HG03095 (cell line): ENCODE data around the gene ODAD4.

Experiments
- ATAC-seq: cut with Tn5 transposase; IDR thresholded peaks from one replicate; pipeline ENCODE4 v1.9.1; 2021; ENCODE audit warnings: moderate library complexity; ENCODE audit not compliant: unreplicated experiment

The ODAD4 gene

GRCh38 chr17:41930009-41930832, at the start of gene ODAD4:
TSS of gene ODAD4 (plus strand) at chr17:41930617. CDS start at chr17:41930724, 107 bp downstream.
- ATAC-seq = peak; percentile 84

GRCh38 chr17:41882756-41883155, 47.7 kb upstream of the ODAD4 start:
- no peak for ATAC-seq

GRCh38 chr17:41885733-41886132, 44.7 kb upstream of the ODAD4 start:
- no peak for ATAC-seq

GRCh38 chr17:41888332-41888965, 42.0 kb upstream of the ODAD4 start:
- no peak for ATAC-seq

- ATAC-seq = no peak
Measured at GRCh38 chr17:41891135-41892020, 39.0 kb upstream of the ODAD4 start.

- ATAC-seq = no peak
Measured at GRCh38 chr17:41892021-41892376, 38.4 kb upstream of the ODAD4 start.

- no peak for ATAC-seq
Measured at GRCh38 chr17:41893384-41893783, 37.0 kb upstream of the ODAD4 start.

- ATAC-seq = no peak
Measured at GRCh38 chr17:41894791-41895331, 35.6 kb upstream of the ODAD4 start.

GRCh38 chr17:41895617-41896016, 34.8 kb upstream of the ODAD4 start:
- no peak for ATAC-seq

- ATAC-seq = no peak
Measured at GRCh38 chr17:41896726-41897125, 33.7 kb upstream of the ODAD4 start.

- ATAC-seq = no peak
Measured at GRCh38 chr17:41901646-41902045, 28.8 kb upstream of the ODAD4 start.

- no peak for ATAC-seq
Measured at GRCh38 chr17:41904242-41904841, 26.1 kb upstream of the ODAD4 start.

GRCh38 chr17:41905172-41905571, 25.2 kb upstream of the ODAD4 start:
- ATAC-seq = no peak

- ATAC-seq = no peak
Measured at GRCh38 chr17:41906465-41907184, 23.8 kb upstream of the ODAD4 start.

GRCh38 chr17:41907185-41907556, 23.2 kb upstream of the ODAD4 start:
- ATAC-seq = no peak

- no peak for ATAC-seq
Measured at GRCh38 chr17:41907633-41908539, 22.5 kb upstream of the ODAD4 start.

- no peak for ATAC-seq
Measured at GRCh38 chr17:41909088-41909487, 21.3 kb upstream of the ODAD4 start.

GRCh38 chr17:41910701-41911391, 19.6 kb upstream of the ODAD4 start:
- ATAC-seq = no peak

GRCh38 chr17:41912925-41913324, 17.5 kb upstream of the ODAD4 start:
- ATAC-seq = no peak
